ENCODE results near the gene TNFRSF13B.
"Not testable (repeated sequence)": the region's sequence is repeated elsewhere in the genome, so short reads cannot be mapped to it uniquely, and the experiment has no call there.

TNFRSF13B gene

DNA sequence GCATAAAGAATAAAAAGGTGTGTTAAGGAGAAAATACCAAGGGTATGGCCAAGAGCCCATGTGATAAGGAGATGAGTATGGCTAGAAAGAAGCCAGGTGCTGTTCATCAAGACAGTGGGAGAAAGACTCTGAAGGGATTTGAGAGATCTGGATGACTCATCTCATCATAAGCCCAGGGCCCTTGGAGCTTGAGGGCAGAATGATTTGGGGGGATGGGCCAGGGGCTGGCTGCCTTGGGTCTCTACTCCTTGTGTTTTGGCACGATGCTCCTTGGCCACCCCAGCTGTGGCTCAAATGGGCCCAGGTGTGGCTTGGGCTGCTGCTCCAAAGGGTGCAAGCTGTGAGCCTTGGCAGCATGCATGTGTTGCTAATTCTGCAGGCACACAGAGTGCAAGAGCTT, 14.5 kb upstream of the TNFRSF13B start:
- no peak for DNase-seq (ENCODE audit: low read depth)

GRCh38 chr17:16981928-16982327, 10.0 kb upstream of the TNFRSF13B start:
- DNase-seq (ENCODE audit: low read depth) = no peak

DNA sequence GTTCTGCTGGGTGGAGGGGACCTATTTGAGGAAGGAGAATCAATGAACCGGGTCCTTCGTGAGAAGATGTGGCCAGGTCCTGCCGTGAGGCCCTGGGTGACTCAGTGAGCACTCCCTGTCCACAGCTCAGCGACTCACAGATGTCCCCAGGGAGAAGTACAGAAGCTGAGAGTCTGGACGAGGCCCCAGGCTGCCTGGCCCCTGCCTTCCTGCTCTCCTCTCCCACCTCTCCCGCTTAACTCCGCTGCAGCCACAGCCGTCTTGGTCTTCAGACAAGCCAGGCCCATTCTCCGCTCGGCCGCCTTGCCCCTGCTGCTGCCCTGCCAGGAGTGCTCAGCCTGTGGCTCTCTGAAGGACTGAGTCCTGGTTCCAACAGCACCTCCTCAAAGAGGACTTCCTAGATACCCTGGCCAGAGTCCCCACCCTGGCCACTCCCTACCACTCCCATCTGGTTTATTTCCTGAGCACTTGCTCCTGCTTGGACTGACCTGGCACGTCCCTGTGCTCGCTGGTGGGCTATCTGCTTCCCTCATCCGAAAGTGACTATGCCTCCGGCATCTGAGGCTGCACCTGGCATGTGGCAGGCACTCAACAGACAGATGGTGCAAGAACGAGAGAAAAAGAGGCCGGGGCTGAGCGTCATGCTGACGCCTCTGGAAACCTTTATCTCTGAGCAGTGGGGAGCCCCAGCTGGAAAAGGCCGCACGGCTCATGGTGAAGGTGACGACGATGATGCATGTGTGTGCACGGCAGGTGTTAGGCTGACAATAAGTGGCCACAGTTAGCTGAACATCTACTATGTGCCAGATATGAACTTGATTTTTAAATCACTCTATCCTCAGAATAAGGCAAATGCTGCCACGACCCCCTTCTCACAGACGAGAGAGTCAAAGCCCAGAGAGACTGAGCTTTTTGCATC, 9.2 kb upstream of the TNFRSF13B start:
- DNase-seq (ENCODE audit: low read depth) = no peak

- DNase-seq (ENCODE audit: low read depth) = no peak
These were observed 8.1 kb upstream of the TNFRSF13B start for GRCh38 chr17:16980061-16980460.

- DNase-seq (ENCODE audit: low read depth) = not testable (repeated sequence)
These were observed 7.4 kb upstream of the TNFRSF13B start for GRCh38 chr17:16979237-16979823.

DNA sequence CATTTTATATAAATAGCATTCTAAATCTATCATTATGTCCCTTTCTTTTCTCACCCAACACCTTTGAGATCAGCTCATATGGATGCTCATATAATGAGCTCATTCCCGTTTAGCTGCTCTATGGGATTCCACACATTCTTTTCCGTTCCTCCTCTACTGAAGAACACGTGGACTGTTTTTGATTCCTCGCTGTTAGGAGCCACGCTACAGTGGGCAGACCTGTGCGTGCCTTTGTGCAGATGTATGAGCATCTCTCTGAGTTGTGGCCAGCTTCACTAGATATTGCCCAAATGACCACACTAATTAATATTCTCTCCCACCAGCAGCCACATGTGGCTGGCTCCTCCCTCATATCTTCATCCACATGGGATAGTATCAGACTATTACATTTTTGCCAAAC, 6.0 kb upstream of the TNFRSF13B start:
- DNase-seq (ENCODE audit: low read depth) = no peak

GRCh38 chr17:16976725-16977550, 5.0 kb upstream of the TNFRSF13B start:
- no peak for DNase-seq (ENCODE audit: low read depth)

DNA sequence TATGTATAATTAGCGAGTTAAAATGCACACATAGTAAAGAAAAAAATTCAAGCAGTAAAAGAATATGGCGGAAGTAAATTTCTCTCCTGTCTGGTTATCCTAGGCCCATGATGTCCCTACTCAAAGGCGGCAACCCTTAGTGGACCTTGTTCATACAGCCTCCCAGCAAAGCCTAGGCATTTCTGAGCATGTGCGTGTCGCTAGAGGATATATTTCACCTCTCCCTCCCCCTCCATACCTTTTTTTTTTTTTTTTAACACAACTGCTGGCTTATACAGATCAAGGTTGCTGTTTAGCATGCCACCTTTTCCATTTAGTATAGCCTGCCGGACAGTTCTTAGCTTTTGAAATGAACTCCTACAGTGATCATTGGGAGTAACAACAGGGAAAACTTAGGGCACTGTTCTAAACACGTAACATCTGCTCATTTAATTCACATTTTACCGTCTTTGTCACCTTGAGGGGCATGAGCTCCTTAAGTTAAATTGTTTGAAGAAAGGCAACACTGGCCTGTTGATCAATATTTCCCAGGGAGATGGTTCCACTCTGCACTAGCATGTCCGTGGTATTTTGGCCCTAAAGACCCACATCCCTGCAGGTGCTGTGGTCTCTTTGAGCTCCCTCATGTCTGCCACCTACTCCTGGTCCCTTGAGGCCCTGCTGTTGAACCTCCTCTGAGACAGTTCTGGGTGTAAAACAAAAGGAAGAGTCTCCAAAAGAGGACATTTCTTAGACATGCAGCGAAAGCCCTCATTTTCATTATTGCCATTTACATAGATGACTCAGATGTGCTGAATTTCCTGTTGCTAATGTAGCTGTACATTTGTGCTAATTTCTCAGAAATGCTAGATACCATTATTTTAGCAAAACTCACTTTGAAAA, 4.1 kb upstream of the TNFRSF13B start:
- DNase-seq (ENCODE audit: low read depth) = no peak

DNA sequence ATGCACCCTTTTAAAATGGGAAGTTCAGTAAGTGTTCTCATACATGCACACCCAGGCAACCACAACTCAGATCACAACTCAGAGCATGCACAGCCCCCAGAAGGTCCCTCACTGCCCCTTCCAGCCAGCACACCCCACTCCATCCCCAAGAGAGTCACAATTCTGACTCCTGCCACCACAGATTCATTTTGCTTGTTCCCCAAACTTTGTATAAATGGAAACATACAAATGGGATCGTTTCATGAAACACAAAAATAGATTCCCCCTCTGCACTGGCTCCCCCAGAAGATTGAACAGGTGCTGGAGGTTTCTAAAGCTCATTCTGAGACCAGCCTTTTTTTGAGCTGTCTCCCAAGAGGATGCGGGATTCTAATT, 3.3 kb upstream of the TNFRSF13B start:
- no peak for DNase-seq (ENCODE audit: low read depth)

DNA sequence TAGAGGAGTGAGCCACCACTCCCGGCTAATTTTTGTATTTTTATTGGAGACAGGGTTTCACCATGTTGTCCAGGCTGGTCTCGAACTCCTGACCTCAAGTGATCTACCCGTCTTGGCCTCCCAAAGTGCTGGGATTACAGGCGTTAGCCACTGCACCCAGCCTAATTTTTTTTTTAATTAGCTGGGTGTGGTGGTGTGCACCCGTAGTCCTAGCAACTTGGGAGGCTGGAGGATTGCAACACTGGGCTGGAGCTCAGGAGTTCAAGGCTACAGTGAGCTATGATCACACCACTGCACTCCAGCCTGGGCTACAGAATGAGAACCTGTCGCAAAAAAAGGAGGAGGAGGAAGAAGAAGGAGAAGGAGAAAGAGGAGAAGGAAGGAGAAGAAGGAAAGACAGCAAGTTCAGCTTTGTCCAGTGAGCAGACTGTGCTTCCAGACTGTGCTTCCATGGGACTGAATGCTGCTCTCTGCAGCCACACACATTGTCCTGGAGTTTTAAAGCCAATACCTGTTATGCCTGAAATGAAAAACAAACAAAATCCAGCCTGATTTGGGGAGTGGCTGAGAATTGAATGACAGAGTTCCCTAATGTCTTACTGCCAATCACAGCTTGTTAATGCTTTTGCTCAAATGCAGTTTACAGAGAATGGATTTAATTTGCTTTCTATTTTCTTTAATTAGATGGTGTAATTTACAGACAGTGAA, 2.8 kb upstream of the TNFRSF13B start:
- no peak for DNase-seq (ENCODE audit: low read depth)

DNA sequence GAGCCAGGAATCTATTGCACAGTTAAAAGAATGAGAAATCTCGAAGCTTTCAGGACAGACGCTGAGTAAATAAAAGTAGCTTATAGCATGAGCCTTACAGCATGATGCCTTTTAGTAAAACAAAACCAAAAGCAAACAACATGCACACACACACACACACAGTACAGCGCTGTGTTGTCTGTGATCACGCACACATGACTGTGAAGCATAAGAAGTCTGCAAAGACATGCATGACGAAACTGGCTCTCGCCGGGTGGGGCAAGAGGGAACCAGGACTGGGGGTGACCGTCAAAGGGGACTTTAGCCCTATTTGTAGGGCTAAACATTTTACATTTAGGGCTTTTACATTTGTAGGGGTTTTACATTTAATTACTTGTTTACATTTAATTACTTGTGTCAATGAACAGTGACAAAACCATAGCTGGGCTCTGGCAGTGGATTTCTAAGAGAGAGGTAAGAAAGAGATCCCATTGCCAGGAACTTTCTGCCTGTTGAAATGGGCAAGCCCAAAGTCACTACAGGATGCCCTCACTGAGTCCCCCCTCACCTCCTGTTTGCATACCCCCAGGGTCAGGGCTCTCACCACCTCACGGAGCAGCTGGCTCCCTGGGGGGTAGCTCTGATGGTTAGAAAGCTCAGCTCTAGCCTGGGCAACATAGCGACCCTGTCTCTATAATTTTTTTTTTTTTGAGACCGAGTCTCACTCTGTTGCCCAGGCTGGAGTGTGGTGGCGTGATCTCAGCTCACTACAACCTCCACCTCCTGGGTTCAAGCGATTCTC, 2.0 kb upstream of the TNFRSF13B start:
- no peak for DNase-seq (ENCODE audit: low read depth)

- not testable (repeated sequence) for DNase-seq (ENCODE audit: low read depth)
These were observed 1.1 kb upstream of the TNFRSF13B start for GRCh38 chr17:16973043-16973442.

GRCh38 chr17:16972346-16972745, 428 bp upstream of the TNFRSF13B start:
- DNase-seq (ENCODE audit: low read depth) = no peak

DNA sequence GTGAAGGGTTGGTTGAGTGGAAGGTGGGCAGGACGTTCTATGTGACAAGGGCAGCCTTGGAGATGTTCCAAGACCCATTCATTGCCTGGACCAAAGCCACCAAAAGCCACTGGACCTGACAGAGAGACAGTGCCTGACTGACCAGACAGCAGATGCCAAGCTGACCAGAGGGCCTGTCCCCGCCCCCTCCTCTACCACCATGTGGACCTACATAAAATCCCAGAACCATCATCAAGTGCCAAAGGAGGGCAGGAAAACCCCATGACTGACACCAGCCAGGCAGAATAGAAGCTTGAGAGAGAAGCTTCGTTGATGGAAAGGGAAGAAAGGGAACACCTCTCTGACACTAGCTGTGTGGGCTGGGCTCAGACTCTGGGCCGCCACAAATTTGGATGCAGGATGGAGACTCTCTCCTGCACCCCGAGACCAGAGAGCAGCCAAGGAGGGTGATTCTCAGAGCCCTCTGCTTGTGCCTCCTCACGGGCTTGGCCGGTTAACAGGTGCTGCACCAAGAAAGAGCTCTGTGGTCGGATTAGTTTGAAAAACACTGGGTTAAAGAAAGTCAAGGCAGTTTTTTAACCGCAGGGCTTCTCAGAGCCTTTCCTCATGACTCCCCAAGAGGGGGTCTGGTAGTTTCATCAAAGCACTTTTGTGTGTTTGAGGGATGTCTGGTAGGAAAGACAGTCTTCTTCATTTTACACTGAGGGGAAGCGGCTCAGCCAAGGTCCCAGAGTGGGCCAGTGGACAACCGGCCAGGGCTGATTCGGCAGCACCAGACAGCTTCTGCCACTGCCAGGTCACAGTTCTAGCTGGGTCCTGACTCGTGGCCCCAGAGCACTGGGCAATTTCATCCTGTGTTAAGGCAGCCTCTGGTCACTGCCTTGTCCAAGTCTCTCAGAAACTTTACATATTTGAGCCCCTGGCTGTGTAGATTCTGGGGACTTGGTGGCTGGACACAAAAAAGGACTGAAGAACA, 1.7 kb downstream of the TNFRSF13B start:
- no peak for DNase-seq (ENCODE audit: low read depth)

DNA sequence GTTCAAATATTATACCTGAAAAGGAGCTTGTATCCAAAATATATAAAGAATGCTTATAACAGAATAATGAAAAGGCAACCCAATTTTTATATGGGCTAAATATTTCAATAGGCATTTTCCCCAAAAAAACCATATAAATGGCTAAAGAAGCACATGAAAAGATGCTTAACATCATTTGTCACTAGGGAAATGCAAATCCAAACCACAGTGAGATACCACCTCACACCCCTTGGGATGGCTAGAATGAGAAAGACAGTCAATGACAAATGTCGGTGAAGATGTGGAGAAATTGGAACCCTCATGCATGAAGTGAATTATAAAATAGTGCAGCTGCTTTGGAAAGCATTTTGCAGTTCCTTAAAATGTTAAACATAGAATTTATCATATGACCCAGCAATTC, 3.1 kb downstream of the TNFRSF13B start:
- DNase-seq (ENCODE audit: low read depth) = no peak

DNA sequence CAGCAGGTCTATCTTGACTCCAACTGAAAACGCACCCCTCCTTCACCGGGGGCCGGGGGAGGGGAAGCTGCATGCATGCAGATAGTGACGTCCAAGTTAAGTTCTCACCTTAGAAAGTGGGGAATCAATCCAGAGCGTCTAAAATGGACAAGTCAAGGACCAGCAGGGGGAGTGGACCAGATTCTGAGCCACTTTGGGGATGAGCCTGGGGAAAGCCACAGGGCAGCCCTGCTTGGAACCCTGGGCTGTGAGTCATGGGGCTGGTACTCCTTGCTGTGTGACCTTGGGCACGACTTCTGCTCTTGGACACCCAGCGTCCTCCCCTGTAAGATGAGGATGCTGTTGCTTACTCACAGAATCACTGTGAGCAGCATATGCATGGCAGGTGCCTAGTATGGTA, 9.1 kb downstream of the TNFRSF13B start:
- no peak for DNase-seq (ENCODE audit: low read depth)

- no peak for DNase-seq (ENCODE audit: low read depth)
These were observed 10.1 kb downstream of the TNFRSF13B start for GRCh38 chr17:16961792-16962191.

DNA sequence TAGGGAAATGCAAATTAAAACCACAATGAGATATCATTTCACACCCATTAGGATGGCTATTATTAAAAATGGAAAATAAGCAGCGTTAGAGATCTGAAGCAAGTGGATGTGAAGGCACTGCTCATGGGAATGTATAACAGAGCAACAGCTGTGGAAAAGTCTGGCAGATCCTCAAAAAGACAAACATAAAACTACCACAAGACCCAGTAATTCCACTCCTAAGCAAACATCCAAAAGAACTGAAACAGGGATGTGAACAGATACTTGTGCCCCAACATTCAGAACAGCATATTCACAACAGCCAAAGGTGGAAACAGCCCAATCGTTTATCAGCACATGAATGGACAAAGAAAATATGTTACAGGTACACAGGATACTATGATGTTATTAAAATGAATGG, 10.9 kb downstream of the TNFRSF13B start:
- not testable (repeated sequence) for DNase-seq (ENCODE audit: low read depth)

DNA sequence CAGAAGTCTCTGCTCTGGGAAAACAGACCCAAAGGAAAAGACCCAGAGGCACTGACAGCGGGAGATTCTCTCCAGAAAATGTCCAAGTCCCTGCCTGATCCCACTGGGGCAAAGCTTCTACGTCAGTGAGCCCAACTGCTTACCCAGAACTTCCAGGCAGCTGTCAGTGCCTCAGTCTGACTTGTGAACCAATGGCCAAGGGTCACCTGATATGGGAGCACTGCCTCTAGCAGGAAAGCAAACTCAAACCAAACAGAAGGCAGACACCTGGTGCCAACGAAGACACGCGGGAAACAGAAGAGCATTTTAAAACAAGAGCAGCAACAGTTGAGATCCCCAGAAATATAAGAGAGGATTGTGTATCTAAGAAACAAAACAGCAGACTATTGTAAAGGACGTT, 16.9 kb downstream of the TNFRSF13B start:
- DNase-seq (ENCODE audit: low read depth) = not testable (repeated sequence)

Measured in activated T-helper 1 cell treated with Interleukin-2 at 50 U/mL for 16 hours (primary cell).